G401.6 (cell line): Measurements from ENCODE around the gene CYSRT1.
A peak's percentile ranks its signal among the peaks of the same experiment; 100 is the strongest.

ENCODE experiments used
- FAIRE-seq: peaks from 2 replicates; lab custom pipeline; 2012; peaks lifted over from hg19 to GRCh38; lab: Jason Lieb, UNC

Gene CYSRT1, protein sequence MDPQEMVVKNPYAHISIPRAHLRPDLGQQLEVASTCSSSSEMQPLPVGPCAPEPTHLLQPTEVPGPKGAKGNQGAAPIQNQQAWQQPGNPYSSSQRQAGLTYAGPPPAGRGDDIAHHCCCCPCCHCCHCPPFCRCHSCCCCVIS

DNA sequence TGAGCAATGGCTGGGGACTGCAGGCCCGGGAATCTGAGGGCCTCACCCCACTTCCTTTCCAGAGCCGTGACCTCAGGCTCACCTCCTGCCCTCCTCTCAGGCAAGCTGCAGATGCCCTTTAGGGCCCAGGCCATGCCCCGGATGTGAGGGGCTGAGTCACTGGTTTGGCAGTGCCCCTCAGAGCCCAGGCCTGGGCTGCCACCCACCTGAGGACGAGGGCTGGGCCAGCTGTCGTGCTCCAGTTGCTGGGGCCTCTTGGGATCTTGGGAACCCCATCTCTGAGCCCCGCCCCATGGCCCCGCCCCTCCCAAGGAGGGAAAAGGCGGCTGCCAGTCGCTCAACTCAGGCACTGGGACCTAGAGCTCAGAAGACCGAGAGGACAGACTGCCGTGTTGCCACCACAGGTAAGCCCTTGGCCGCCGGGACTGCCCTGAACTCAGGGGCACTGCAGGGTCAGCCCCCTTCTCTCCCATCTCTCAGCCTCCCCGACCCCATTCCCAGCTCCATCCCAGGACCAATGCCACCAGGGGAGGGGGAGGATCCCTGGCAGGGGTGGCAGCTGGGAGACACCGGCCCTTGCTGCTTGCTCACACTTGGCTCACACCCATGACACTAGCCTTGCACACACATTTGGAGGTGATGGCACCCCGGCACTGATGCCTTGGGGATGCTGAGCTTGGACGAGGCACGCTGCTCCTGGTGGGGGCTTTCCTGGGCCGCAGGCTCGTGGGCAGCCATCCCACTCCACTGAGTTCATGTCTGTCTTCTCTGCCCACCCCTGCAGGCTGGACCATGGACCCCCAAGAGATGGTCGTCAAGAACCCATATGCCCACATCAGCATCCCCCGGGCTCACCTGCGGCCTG, at the start of gene CYSRT1:
Gene CYSRT1 (plus strand): TSS at position 345 of the 865 bp plus-strand sequence. CDS start 448 bp downstream, at position 793.
- no peak for FAIRE-seq

DNA sequence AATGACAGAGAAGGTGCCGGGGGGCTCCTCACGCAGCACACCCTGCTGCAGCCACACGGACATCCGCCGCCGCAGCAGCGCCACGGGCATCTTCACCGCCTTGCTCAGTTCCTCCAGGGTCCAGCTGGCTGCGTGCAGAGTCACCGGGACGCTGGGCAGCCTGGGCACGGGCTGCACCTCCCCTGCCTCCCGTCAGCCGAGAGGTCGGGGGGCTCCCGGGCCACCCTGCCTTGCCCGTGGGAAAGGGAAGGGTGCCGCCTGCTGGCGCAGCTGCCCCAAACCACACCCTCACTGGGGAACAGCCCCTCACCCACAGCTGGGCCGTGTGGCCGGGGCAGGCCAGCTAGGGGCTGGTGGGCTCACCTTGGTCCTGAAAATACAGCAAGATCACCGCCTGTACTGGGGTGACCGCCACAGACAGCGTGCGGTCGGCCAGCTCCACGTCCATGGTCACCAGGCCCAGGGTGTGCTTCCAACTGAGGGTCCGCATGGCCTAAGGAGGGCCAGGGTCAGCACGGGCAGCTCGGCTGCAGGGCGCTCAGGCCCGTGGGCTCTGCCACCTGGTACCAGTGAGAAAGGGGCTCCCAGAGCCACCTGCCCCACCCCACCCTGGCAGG, 49.5 kb upstream of the CYSRT1 start:
- no peak for FAIRE-seq

DNA sequence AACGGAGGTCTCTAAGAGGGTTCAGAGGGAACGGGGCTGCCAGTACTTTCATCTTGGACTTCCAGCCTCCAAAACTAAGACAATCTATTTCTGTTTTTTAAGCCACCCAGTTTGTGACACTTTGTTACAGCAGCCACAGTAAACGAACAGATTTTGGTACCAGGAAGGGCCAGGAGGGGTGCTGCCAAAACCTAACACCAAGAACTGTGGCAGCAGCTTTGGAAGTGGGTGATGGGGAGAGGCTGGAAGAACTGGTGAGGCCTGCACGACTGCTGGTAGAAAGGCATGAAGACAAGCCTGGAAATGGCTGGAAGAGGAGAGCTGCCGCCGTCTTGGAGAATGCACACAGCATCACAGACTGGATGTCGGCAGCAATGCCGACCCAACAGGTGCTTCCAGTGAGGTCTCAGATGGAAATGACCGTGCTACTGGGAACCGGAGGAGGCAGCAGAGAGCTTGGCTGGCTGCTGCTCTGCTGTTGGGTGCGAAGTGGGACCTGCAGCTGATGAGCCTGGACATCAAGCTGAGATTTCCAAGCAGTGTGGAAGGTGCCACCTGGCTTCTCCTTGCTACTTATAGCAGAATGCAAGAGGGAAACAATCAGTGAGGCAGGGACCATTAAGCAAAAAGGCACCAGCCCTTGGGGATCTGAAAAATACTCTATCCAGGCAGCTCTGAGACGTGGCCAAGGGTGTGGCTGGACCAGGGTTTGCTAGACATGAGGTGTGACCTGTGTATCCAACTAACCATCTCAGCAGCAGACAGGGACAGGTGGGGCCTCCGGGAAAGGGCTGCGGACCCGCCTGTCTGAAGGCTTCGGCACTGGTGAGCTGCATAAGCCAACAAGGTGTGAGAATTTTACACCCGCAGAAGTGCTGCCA, 48.4 kb upstream of the CYSRT1 start:
- FAIRE-seq: peak; percentile 94

DNA sequence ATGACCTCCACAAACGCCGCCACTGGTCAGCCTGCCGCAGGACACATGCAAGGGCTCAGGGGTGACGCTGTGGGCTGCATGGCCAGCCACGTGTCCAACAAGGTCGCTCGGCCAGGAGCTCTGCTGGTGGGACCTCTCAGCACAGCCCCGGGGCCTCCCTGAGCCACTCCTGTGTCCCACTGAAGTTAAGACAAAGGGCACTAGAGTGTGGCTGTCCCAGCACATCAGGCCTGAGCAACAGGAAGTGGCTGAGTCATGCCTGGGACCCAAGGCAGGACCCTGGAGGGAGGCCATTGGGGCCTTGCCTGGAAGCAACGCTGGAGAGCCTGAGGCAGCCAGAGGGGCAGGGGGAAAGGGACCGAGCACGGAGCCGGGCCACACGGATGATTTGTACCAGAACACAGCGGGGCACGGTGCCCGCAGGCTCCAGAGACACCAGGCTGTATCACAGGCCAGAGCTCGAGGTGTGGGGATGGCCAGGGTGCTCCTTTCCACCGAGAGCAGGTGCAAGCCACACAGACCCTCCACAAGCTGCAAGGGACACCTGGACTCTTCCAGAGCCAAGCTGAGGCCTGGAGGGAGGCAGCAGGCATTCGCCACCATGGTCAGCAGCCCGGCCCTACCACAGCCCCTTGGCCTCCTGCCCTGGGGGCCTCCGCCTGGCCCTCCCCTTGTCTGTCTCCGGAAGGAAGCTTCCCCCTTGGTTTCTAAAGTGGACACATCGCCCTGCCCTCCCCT, 46.6 kb upstream of the CYSRT1 start:
- no peak for FAIRE-seq

DNA sequence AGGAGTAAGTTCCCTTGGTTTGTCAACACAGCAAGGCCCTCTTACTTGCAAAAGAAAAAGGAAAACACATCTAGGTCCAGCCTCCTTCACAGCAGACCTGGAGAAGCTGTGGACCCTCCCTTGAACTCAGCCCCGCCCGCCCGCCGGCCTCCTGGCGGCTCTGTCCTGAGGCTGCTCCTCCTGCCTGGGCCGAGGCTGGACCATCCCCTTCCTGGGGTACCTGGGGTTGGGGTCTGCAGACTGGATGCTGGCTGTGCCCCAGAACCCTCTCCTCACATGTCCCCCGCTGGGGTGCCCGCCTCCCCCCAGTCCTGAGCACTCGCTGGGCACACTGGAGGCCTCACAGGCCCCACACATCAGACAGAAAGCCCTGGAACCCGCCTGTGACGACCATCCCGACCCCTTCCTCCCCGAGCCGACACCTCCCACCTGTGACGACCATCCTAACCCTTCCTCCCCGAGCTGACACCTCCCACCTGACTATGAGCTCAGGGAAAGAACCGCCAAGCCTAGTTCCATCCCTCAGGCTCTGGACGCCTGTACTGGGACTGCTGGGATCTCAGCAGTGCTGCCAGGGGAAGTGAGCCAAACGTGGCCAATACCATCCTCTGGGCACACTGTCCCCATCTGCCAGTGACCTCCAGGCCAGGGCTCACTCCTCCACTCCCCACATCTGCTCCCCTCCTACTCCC, 45.9 kb upstream of the CYSRT1 start:
- no peak for FAIRE-seq

DNA sequence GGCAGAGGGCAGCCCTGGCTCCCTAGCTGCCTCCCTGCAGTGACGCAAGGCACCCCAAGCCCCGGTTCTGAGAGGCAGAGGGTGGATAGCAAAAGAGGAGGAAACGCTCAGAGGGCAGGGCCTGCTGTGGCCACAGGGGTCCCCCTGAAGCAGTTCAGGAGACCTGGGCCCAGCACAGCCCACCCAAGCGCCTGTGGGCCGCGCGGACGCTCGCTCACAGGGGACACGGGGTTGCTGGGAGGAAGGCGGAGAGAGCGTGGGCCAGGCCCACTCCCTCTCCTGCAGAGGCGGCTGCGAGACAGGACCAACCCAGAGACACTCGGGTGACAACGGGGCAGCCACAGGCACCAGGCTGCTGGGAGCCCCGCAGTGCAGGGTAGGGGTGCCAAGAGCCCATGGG, 45.2 kb upstream of the CYSRT1 start:
- no peak for FAIRE-seq

DNA sequence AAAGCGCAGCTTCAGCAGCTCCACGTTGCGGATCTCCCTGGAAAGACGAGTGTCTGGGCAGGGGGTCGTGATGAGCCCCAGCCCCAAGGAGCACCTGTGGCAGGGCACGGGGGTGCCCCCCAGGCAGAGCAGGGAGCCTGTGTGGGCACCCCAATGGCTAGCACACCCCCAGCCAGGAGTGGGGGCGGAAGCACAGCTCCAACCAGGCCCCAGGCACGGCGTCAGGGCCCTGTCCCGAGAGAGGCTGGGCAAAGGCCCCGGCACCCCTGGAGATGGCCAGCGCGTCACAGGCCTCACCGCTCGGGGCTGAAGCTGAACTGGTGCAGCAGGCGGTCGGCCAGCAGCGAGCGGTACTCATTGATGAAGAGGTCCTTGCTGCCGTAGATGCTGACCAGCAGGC, 44.5 kb upstream of the CYSRT1 start:
- no peak for FAIRE-seq

DNA sequence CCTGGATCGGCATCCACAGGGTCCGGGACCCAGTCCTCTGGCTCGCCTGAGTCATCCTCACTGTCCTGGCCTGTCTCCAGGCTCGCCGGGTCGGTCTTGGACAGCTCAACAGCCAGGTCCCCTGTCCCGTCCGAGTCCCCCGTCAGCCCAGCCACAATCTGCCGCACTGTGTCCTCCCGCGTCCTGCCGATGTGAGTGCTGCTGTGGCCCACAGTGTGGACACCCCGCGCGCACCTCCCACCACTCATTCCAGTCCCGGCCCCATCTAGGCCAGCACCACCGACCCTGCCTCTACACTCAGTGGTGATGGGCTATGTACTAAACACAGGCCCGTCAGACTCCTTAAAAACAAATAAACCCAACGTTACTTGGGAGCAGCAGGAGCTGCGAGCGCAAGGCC, 43.3 kb upstream of the CYSRT1 start:
- FAIRE-seq: no peak

DNA sequence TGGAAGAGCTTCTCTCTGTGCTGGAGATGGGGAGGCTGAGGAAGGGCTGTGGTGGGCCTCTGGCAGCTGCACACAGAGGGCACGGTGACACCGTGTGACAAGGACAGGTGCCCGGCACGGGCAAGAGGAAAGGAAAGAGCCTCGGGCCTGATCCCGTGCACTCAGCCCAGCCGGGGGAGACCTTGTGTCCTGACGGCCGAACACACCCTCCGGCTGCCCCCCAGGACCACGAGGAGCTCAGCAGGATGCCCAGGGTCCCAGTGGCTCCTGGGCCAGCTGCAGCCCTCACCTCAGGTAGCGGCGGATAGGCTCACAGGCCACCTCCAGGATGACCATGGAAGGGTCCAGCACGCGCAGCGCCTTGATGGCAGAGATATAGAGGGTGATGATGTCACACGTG, 42.1 kb upstream of the CYSRT1 start:
- no peak for FAIRE-seq

DNA sequence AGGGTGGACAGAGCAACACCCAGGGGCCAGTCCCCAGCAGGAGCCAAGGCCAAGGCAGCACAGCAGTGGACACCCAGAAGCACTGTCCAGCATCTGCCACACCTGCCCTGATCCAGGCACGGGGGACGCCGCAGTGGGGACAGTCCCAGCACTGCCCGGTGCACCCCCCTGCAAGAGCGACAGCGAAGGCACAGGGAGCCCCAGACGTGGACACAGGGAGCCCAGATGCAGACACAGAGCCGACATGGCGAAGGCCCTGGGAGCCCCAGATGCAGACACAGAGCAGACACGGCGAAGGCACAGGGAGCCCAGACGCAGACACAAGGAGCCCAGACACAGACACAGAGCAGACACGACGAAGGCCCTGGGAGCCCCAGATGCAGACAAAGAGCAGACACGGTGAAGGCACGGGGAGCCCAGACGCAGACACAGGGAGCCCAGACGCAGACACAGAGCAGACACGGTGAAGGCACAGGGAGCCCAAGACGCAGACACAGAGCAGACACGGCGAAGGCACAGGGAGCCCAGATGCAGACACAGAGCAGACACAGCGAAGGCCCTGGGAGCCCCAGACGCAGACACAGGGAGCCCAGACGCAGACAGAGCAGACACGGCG, 40.9 kb upstream of the CYSRT1 start:
- no peak for FAIRE-seq

DNA sequence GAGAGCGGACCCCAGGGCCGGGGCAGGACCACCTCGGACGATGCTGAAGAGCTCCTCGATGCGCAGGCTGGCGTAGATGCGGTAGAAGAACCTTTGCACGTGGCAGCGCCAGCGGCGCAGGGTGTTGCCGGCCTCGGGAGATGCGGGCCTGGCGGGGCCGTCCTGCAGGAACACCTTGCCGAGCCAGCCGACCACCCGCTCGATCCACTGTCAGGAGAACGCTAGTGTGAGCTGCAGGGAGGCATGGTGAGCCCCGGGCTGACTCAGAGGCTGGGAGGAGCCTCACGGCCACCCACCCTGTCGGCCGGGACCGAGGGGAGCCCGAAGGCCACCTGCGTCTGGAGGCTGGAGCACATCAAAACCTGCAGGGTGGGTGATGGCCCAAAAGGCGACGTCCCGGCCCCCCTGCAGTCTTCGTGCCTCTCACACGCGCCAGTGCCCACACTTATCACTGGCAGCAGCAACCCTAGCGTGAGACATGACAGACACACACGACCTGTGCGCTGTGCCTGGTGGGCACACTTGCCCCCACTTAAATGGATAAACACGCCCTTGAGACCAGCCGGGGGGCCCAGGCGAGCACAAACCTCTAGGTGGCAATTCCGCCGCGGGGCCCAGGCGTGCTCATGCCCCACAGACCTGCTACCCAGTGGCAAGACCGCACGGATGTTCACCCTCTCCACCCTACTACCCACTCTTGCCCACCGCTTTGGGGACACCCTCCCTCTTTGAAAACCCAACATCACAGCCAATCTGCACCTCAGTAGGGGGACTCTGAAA, 39.9 kb upstream of the CYSRT1 start:
- FAIRE-seq: no peak

DNA sequence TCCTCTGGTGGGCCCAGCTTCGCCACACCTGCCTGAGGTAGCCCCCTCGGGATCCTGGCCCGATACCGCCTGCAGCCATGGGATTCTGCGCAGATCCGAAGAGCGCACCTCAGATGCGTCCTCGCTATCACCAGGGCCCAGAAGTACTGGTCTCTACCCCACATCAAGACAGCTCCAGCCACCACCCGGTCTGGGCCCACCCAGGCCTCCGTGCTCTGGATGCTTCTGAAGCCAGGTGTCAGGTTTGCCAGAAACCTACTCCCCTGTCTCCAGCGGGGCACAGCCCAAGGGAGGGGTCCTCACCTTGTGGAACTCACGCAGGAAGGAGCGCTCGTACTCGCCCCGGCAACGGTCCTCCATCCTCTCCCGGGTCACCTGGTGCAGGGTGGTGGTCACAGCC, 39.1 kb upstream of the CYSRT1 start:
- no peak for FAIRE-seq

DNA sequence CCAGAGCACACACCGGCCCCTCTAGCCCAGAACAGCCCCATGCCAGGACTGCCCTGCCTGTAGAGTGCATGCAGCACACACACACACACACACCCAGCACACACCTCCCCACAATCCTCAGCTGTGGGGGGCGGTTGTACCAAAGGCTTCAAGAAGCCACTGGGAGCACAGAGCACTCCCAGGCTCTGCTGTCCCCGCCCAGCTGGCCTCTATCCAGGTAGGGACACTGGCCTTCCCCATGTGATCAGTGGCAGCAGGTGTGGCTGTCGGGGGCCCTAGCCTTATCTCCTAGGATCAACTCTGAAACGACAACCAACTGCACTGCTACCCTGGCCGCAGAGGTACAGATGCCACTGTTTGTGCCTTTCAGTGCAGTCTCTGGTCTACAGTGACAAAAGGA, 38.6 kb upstream of the CYSRT1 start:
- FAIRE-seq: no peak

DNA sequence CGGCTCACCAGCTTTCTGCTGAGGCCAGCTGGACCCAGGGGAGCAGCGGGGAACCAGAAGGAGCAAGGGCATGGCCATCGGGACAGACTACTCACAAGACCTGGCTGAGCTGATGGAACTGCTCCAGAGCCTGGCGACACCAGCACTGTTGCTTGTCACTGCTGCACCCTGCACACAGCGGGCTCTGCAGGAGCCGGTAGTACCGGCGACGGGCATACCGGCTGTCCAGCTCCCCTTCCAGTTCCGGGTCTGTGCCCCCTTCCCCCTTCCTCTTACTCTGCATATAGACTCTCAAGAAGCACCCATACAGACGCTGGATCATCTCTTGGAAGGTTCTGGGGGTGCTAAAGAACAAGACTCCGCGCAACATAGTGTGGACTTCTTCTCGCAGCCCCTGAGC, 37.6 kb upstream of the CYSRT1 start:
- FAIRE-seq: no peak

DNA sequence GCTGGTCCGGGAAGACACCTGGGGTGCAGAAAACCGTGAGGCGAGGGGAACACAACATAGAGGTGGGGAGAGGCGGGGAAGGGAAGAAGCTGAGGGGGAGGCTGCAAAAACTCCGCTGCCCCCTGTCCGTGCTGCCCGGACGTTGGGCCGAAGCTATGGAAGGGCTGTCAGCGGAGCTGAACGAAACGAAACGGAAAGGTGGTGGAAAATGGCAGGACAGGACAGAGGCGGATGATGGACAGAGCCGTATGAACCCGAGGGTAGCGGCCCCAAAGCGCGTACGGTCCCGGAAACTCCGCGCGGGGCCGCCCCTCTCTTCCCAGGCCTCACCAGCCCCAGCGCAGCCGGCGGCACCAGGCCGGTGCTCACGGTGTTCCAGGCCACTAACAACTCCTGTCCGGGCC, 36.9 kb upstream of the CYSRT1 start:
- FAIRE-seq: no peak

DNA sequence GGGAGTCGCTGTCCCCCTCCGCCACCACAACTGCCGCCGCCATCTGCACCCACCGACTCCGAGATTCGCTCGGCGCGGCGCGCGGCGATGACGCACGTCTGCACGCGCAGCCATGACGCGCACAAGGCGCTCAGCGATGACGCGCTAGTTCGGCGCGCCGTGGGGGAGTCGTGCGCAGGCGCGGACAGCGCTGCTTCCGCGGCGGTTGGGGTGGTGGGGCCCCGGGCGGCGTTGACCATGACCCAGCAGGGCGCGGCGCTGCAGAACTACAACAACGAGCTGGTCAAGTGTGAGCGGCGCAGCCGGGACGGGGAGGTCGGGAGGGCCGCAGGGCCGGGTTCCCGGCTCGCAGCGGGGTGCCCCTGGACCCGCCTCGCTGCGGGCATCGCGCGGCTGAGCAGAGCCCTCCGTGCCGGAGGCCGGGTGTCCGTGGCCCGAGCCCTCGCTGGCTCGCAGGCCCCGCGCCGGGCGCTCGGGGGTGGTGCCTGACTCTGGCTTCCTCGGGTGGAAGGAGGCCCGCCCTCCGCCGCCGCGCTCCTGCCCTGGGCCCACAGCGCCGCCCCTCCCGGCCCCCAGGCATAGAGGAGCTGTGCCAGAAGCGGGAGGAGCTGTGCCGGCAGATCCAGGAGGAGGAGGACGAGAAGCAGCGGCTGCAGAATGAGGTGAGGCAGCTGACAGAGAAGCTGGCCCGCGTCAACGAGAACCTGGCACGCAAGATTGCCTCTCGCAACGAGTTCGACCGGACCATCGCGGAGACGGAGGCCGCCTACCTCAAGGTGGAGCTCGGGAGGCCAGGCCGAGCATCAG, 36.3 kb upstream of the CYSRT1 start, which contains the start of the genes ANAPC2 and SSNA1:
Gene ANAPC2 (minus strand): TSS at position 71 of the 807 bp plus-strand sequence. CDS start 28 bp downstream, at position 43.
Gene SSNA1 (plus strand): TSS at position 187 of the 807 bp plus-strand sequence. CDS start 51 bp downstream, at position 238.
- FAIRE-seq: no peak

DNA sequence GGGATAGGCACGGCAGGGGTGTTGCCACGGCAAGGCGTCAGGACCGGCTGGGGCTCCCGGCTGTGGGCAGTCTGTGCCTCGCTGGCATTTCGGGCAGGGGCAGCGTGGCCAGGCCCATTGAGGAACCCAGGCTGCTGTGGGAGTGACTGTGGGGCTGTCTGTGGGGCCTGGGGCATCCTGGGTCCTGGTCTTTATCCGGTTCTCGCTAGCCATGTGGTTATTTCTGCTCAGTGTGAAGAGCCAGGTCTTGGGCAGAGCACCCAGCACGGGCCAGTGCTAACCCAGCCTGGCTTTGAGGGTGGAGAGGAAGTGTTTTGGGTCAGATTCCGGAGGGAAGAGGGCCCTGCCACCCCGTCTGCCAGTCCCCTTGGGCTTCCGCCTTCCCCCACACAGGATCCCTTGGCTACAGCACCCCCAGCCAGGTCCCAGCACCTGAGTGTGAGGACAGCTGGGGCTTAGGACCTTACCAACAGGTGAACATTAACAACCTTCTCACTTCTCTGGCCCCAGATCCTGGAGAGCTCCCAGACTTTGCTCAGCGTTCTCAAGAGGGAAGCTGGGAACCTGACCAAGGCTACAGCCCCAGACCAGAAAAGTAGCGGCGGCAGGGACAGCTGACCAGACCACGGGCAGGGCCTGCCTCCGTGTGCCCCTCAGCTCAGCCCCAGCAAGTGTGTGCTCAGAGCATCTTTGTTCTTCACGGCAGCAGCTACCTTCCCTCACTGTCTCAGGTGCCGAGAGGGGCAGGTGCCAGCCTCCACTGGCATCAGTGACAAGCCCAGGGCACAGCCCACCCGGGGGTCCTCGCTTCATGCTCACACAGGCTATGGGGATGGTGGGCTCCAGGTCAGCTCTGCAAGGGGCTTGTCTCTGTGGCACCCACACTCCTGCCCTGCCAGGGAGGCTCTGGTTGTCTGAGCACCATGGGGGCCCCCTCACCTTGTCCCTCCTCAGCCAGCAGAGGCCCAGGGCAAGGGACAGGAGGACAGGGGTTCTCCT, 35.4 kb upstream of the CYSRT1 start:
- no peak for FAIRE-seq
